D721Med (cell line): ENCODE measurements around the gene GPR55.

Source experiments
- DNase-seq: peaks from one replicate; pipeline ENCODE4 v3.0.0; 2011; ENCODE audit warnings: low spot score; ENCODE audit not compliant: insufficient read length
- FAIRE-seq: peaks from 2 replicates; lab custom pipeline; 2011; peaks lifted over from hg19 to GRCh38; lab: Jason Lieb, UNC
- CTCF ChIP-seq: IDR thresholded peaks from 2 replicates; pipeline ENCODE4 v1.5.1; 2012; ENCODE audit warnings: mild to moderate bottlenecking, control low read depth; ENCODE audit not compliant: insufficient read depth; ENCODE audit errors: missing control alignments

GPR55 gene

GRCh38 chr2:230944123-230944653, 19.1 kb upstream of the GPR55 start:
- no peak for DNase-seq
- no peak for FAIRE-seq
- no peak for TF ChIP-seq CTCF

- DNase-seq (no peak), FAIRE-seq (no peak)
- TF ChIP-seq CTCF = no peak
Measured at GRCh38 chr2:230942920-230943896, 18.2 kb upstream of the GPR55 start.

- FAIRE-seq (no peak), DNase-seq (no peak)
- TF ChIP-seq CTCF = no peak
Measured at GRCh38 chr2:230942371-230942770, 17.3 kb upstream of the GPR55 start.

GRCh38 chr2:230941202-230942180, 16.4 kb upstream of the GPR55 start:
- TF ChIP-seq CTCF = no peak
- no peak for FAIRE-seq
- no peak for DNase-seq

GRCh38 chr2:230940471-230940815, 15.4 kb upstream of the GPR55 start:
- no peak for FAIRE-seq

More at GRCh38 chr2:230940471-230940815, 15.4 kb upstream of the GPR55 start:
- DNase-seq = no peak
- TF ChIP-seq CTCF = no peak
